SK-N-SH treated with all-trans-retinoic acid at 6 μM for 48 hours (cell line): ENCODE results near the gene MT1B.

Source experiments
- ATAC-seq: fragments of 200-7000 bp; cut with Tn5 transposase; 3 replicates; pipeline ENCODE4 v1.9.1; 2020; ENCODE audit warnings: mild to moderate bottlenecking, moderate library complexity
- ARNTL ChIP-seq: fragments of 450-650 bp; formaldehyde crosslinking; IDR thresholded peaks from 2 replicates; pipeline ENCODE4 v1.5.0; 2020; ENCODE audit warnings: low read depth, mild to moderate bottlenecking, moderate library complexity, borderline replicate concordance
- BACH2 ChIP-seq: fragments of 250-450 bp; sonication (Bioruptor Pico); IDR thresholded peaks from 2 replicates; pipeline ENCODE4 v1.9.0; 2021; ENCODE audit warnings: mild to moderate bottlenecking, borderline replicate concordance
- CSDC2 ChIP-seq: fragments of 250-450 bp; sonication (Bioruptor Pico); IDR thresholded peaks from 2 replicates; pipeline ENCODE4 v1.5.0; 2020; ENCODE audit warnings: mild to moderate bottlenecking, moderate library complexity
- GLIS3 ChIP-seq: fragments of 250-450 bp; sonication (Bioruptor Pico); IDR thresholded peaks from 2 replicates; pipeline ENCODE4 v1.5.0; 2020; ENCODE audit warnings: mild to moderate bottlenecking, moderate library complexity
- ISL1 ChIP-seq: fragments of 250-450 bp; sonication (Bioruptor Pico); IDR thresholded peaks from 2 replicates; pipeline ENCODE4 v2.1.2; 2022; ENCODE audit warnings: mild to moderate bottlenecking, moderate library complexity
- OSR1 ChIP-seq: fragments of 250-450 bp; sonication (Bioruptor Pico); IDR thresholded peaks from 2 replicates; pipeline ENCODE4 v1.8.0; 2022; ENCODE audit warnings: moderate library complexity, mild to moderate bottlenecking, inconsistent platforms
- PPARA ChIP-seq: fragments of 250-450 bp; sonication (Bioruptor Pico); IDR thresholded peaks from 2 replicates; pipeline ENCODE4 v1.5.0; 2020; ENCODE audit warnings: mild to moderate bottlenecking, borderline replicate concordance
- SNAI2 ChIP-seq: fragments of 250-450 bp; sonication (Bioruptor Pico); IDR thresholded peaks from 2 replicates; pipeline ENCODE4 v1.5.0; 2020; ENCODE audit warnings: mild to moderate bottlenecking, moderate library complexity
- TCF4 ChIP-seq: fragments of 250-450 bp; sonication (Bioruptor Pico); IDR thresholded peaks from 2 replicates; pipeline ENCODE4 v1.8.0; 2021; ENCODE audit warnings: mild to moderate bottlenecking, moderate library complexity, borderline replicate concordance
- TOX ChIP-seq: fragments of 250-450 bp; sonication (Bioruptor Pico); IDR thresholded peaks from 2 replicates; pipeline ENCODE4 v1.8.0; 2021; ENCODE audit warnings: mild to moderate bottlenecking, moderate library complexity, borderline replicate concordance
- ZFP30 ChIP-seq: fragments of 450-650 bp; formaldehyde crosslinking; IDR thresholded peaks from 2 replicates; pipeline ENCODE4 v1.5.0; 2022; ENCODE audit warnings: mild to moderate bottlenecking, moderate library complexity
- ZNF565 ChIP-seq: fragments of 450-650 bp; formaldehyde crosslinking; conservative IDR thresholded peaks from 2 replicates; pipeline ENCODE4 v1.5.0; 2020; ENCODE audit warnings: low read depth, mild to moderate bottlenecking, moderate library complexity
- ZNF70 ChIP-seq: fragments of 450-650 bp; formaldehyde crosslinking; IDR thresholded peaks from 2 replicates; pipeline ENCODE4 v1.5.0; 2020; ENCODE audit warnings: mild to moderate bottlenecking, moderate library complexity
- ZNF8 ChIP-seq: fragments of 450-650 bp; formaldehyde crosslinking; IDR thresholded peaks from 2 replicates; pipeline ENCODE4 v1.5.0; 2020; ENCODE audit warnings: mild to moderate bottlenecking, moderate library complexity
- TF ChIP-seq, protein P1 (sequence below): fragments of 250-450 bp; sonication (Bioruptor Pico); IDR thresholded peaks from 2 replicates; pipeline ENCODE4 v1.8.0; 2020; ENCODE audit warnings: mild to moderate bottlenecking, moderate library complexity, borderline replicate concordance
- TF ChIP-seq, protein P2 (sequence below): fragments of 250-450 bp; sonication (Bioruptor Pico); IDR thresholded peaks from 2 replicates; pipeline ENCODE4 v1.5.0; 2020; ENCODE audit warnings: mild to moderate bottlenecking, moderate library complexity
- TF ChIP-seq, protein P3 (sequence below): fragments of 250-450 bp; sonication (Bioruptor Pico); IDR thresholded peaks from 2 replicates; pipeline ENCODE4 v1.8.0; 2021; ENCODE audit warnings: low read depth, mild to moderate bottlenecking, moderate library complexity, borderline replicate concordance
- TF ChIP-seq, protein P4 (sequence below): fragments of 250-450 bp; sonication (Bioruptor Pico); IDR thresholded peaks from 2 replicates; pipeline ENCODE4 v1.5.1; 2021; ENCODE audit warnings: mild to moderate bottlenecking, moderate library complexity
- TF ChIP-seq, protein P5 (sequence below): fragments of 250-450 bp; sonication (Bioruptor Pico); IDR thresholded peaks from 2 replicates; pipeline ENCODE4 v1.5.1; 2020; ENCODE audit warnings: low read depth, mild to moderate bottlenecking, moderate library complexity

The MT1B gene

DNA sequence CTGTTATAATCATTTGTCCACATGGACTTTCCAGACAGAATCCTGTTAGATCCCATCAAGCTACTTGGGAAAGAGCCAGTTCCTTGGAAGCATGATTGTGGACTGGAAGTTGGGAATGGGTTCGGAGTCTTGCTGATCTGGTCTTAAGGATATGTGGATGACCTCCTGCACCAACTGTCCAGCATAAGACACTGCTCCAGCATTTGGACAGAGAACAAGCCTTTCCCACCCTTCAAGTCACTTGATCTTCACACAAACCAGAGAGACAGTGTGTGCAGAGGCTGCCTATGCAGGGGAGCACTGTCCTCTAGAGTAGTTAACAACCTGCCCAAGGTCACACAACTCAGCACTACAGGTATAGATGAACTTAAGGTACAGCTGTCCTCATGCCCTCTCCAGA lies 5.8 kb upstream of the MT1B start (continued):
- TF ChIP-seq, protein P1, sequence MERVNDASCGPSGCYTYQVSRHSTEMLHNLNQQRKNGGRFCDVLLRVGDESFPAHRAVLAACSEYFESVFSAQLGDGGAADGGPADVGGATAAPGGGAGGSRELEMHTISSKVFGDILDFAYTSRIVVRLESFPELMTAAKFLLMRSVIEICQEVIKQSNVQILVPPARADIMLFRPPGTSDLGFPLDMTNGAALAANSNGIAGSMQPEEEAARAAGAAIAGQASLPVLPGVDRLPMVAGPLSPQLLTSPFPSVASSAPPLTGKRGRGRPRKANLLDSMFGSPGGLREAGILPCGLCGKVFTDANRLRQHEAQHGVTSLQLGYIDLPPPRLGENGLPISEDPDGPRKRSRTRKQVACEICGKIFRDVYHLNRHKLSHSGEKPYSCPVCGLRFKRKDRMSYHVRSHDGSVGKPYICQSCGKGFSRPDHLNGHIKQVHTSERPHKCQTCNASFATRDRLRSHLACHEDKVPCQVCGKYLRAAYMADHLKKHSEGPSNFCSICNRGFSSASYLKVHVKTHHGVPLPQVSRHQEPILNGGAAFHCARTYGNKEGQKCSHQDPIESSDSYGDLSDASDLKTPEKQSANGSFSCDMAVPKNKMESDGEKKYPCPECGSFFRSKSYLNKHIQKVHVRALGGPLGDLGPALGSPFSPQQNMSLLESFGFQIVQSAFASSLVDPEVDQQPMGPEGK: no peak
- TF ChIP-seq CSDC2 (CRISPR knock-in tag): no peak

DNA sequence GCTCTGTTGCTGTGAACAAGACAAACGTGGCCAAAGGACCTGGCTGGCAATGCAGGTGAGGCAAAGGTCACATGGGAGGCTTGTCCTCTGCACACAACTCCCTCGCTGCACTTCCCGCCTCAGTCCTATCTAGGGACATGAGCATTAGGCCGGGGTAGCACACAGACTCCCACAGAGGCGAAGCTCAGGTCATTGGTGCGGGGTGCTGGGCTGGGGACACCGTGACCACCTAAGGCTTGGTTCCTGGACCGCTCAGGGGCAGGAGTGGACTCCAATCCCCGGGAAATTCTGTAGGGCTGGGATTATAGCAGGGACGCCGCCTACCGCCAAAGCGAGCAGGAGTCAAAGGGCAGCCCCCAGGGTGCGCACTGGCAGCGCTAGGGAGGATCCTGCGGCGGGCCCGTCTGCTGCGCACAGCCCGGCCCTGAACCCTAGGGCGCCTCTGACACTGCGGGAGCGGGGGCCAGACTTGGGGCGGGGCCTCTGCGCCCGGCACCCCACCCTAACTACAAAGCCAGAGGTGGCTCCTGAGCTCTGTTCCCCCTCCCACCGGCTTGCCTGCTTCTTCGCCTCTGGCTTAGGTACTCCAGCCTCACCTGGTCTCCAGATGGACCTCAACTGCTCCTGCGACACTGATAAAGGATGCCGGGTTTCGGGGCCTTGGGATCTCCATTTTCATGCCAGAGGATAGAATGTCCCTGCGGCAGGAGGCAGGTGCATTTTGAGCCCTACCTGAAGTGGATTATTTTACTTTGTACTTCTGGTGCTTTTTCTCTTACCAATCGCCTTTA lies 3.9 kb upstream of the MT1B start:
- TF ChIP-seq ZNF8 (CRISPR knock-in tag) (no peak), OSR1 (CRISPR knock-in tag) (no peak), GLIS3 (no peak), TCF4 (no peak), SNAI2 (CRISPR knock-in tag) (no peak), ISL1 (no peak), ARNTL (CRISPR knock-in tag) (no peak), ZNF70 (CRISPR knock-in tag) (no peak), TOX (CRISPR knock-in tag) (no peak), ZFP30 (CRISPR knock-in tag) (no peak), CSDC2 (CRISPR knock-in tag) (no peak), BACH2 (CRISPR knock-in tag) (no peak), PPARA (CRISPR knock-in tag) (no peak)
- TF ChIP-seq, protein P2, sequence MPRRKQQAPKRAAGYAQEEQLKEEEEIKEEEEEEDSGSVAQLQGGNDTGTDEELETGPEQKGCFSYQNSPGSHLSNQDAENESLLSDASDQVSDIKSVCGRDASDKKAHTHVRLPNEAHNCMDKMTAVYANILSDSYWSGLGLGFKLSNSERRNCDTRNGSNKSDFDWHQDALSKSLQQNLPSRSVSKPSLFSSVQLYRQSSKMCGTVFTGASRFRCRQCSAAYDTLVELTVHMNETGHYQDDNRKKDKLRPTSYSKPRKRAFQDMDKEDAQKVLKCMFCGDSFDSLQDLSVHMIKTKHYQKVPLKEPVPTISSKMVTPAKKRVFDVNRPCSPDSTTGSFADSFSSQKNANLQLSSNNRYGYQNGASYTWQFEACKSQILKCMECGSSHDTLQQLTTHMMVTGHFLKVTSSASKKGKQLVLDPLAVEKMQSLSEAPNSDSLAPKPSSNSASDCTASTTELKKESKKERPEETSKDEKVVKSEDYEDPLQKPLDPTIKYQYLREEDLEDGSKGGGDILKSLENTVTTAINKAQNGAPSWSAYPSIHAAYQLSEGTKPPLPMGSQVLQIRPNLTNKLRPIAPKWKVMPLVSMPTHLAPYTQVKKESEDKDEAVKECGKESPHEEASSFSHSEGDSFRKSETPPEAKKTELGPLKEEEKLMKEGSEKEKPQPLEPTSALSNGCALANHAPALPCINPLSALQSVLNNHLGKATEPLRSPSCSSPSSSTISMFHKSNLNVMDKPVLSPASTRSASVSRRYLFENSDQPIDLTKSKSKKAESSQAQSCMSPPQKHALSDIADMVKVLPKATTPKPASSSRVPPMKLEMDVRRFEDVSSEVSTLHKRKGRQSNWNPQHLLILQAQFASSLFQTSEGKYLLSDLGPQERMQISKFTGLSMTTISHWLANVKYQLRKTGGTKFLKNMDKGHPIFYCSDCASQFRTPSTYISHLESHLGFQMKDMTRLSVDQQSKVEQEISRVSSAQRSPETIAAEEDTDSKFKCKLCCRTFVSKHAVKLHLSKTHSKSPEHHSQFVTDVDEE (CRISPR knock-in tag): no peak
- TF ChIP-seq, protein P3, sequence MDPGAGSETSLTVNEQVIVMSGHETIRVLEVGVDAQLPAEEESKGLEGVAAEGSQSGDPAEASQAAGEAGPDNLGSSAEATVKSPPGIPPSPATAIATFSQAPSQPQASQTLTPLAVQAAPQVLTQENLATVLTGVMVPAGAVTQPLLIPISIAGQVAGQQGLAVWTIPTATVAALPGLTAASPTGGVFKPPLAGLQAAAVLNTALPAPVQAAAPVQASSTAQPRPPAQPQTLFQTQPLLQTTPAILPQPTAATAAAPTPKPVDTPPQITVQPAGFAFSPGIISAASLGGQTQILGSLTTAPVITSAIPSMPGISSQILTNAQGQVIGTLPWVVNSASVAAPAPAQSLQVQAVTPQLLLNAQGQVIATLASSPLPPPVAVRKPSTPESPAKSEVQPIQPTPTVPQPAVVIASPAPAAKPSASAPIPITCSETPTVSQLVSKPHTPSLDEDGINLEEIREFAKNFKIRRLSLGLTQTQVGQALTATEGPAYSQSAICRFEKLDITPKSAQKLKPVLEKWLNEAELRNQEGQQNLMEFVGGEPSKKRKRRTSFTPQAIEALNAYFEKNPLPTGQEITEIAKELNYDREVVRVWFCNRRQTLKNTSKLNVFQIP (CRISPR knock-in tag): no peak
- TF ChIP-seq, protein P4, sequence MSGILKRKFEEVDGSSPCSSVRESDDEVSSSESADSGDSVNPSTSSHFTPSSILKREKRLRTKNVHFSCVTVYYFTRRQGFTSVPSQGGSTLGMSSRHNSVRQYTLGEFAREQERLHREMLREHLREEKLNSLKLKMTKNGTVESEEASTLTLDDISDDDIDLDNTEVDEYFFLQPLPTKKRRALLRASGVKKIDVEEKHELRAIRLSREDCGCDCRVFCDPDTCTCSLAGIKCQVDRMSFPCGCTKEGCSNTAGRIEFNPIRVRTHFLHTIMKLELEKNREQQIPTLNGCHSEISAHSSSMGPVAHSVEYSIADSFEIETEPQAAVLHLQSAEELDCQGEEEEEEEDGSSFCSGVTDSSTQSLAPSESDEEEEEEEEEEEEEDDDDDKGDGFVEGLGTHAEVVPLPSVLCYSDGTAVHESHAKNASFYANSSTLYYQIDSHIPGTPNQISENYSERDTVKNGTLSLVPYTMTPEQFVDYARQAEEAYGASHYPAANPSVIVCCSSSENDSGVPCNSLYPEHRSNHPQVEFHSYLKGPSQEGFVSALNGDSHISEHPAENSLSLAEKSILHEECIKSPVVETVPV: no peak
- no peak for ATAC-seq

DNA sequence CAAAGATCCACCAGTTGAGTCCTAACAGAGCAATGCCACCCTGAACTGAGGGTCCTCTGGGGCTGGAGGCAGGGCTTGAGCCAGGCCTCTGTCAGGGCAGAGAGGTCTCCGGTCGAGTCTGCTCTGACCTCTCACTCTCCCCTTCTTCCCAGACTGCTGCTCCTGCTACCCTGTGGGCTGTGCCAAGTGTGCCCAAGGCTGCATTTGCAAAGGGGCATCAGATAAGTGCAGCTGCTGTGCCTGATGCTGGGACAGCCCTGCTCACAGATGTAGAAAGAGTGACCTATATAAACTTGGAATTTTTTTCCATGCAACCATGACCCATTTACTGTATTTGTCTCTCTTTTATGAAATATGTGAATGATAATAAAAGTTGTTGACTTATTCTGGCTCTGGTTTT lies 2.4 kb upstream of the MT1B start:
- TF ChIP-seq SNAI2 (CRISPR knock-in tag): no peak
- TF ChIP-seq, protein P1: no peak
- no peak for TF ChIP-seq CSDC2 (CRISPR knock-in tag)
- no peak for TF ChIP-seq ZFP30 (CRISPR knock-in tag)
- TF ChIP-seq ARNTL (CRISPR knock-in tag): no peak
- no peak for TF ChIP-seq ZNF565 (CRISPR knock-in tag)
- TF ChIP-seq, protein P3 (CRISPR knock-in tag): no peak
- TF ChIP-seq OSR1 (CRISPR knock-in tag): no peak
- no peak for TF ChIP-seq ISL1
- TF ChIP-seq PPARA (CRISPR knock-in tag): no peak
- TF ChIP-seq, protein P5, sequence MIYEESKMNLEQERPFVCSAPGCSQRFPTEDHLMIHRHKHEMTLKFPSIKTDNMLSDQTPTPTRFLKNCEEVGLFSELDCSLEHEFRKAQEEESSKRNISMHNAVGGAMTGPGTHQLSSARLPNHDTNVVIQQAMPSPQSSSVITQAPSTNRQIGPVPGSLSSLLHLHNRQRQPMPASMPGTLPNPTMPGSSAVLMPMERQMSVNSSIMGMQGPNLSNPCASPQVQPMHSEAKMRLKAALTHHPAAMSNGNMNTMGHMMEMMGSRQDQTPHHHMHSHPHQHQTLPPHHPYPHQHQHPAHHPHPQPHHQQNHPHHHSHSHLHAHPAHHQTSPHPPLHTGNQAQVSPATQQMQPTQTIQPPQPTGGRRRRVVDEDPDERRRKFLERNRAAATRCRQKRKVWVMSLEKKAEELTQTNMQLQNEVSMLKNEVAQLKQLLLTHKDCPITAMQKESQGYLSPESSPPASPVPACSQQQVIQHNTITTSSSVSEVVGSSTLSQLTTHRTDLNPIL: no peak
- TF ChIP-seq, protein P2 (CRISPR knock-in tag): no peak
- no peak for TF ChIP-seq GLIS3
- TF ChIP-seq BACH2 (CRISPR knock-in tag): no peak
- TF ChIP-seq, all 23 proteins: peak for 0
- ATAC-seq: no peak
